GM12878 (cell line): ENCODE measurements around the gene RCN2. TPM values are rescaled to one million over a fixed set of nuclear protein-coding genes. Genes with fewer than 3 reads are reported as not detected.

Experiments
- ATAC-seq: fragments of 200-7000 bp; cut with Tn5 transposase; 3 replicates; pipeline ENCODE4 v1.9.1; 2020; ENCODE audit warnings: mild to moderate bottlenecking, moderate library complexity
- BruUV-seq: library from RNA; stranded (reverse); fragments of 400-500 nt; replicated peaks from 2 replicates; lab custom pipeline; 2021; lab: Mats Ljungman, UMichigan
- CTCF ChIA-PET: fragments of 300-600 bp; sonication (Branson Sonifier 250); formaldehyde crosslinking; extraction: SDS; loops from one replicate; lab custom pipeline; 2021; ENCODE audit warnings: inconsistent platforms; lab: Yijun Ruan, JAX
- POLR2A ChIA-PET: fragments of 350-600 bp; formaldehyde crosslinking; extraction: SDS; loops from one replicate; lab custom pipeline; 2021; ENCODE audit warnings: inconsistent platforms; lab: Charles Lee
- RAD21 ChIA-PET: fragments of 300-600 bp; sonication (Branson Sonifier 250); formaldehyde crosslinking; loops from one replicate; lab custom pipeline; 2023; ENCODE audit warnings: antibody characterized with exemption; ENCODE audit not compliant: unreplicated experiment; lab: Charles Lee
- SMC1A ChIA-PET: fragments of 300-600 bp; sonication (Branson Sonifier 250); formaldehyde crosslinking; loops from one replicate; lab custom pipeline; 2023; ENCODE audit not compliant: unreplicated experiment, uncharacterized antibody; lab: Charles Lee
- DNase-seq: peaks from one replicate; pipeline ENCODE4 v3.0.0-alpha.2; 2011; ENCODE audit warnings: low read depth, low spot score
- FAIRE-seq: peaks from 3 replicates; lab custom pipeline; 2011; peaks lifted over from hg19 to GRCh38; lab: Jason Lieb, UNC
- H2AFZ ChIP-seq: 2 replicates; pipeline ENCODE4 v1.6.0; 2011; ENCODE audit warnings: low read depth, low read length, control low read depth; ENCODE audit not compliant: control insufficient read depth
- H3K27ac ChIP-seq: 2 replicates; pipeline ENCODE4 v1.5.1; 2011; ENCODE audit warnings: control low read depth; ENCODE audit not compliant: control insufficient read depth, insufficient read depth
- H3K27me3 ChIP-seq, 2 experiments: replicated peaks in 1 of 2; 2 replicates each; pipeline versions ENCODE4 v1.6.0 to v1.6.1; 2011; ENCODE audit warnings: low read length in 1 of 2; ENCODE audit not compliant: control insufficient read depth in 2 of 2, insufficient read depth in 2 of 2
- H3K36me3 ChIP-seq, 2 experiments: 2 replicates each; pipeline ENCODE4 v1.5.1; 2011; ENCODE audit warnings: low read length in 1 of 2; ENCODE audit not compliant: control insufficient read depth in 2 of 2, insufficient read depth in 2 of 2
- H3K4me1 ChIP-seq: 2 replicates; pipeline ENCODE4 v1.6.1; 2011; ENCODE audit warnings: mild to moderate bottlenecking, low read length, moderate library complexity, mixed read lengths; ENCODE audit not compliant: control insufficient read depth, insufficient read depth
- H3K4me2 ChIP-seq: 2 replicates; pipeline ENCODE4 v1.6.0; 2011; ENCODE audit warnings: control low read depth; ENCODE audit not compliant: control insufficient read depth, insufficient read depth
- H3K4me3 ChIP-seq: fragments of 200-600 bp; sonication (generic); 2 replicates; pipeline ENCODE4 v1.5.1; 2016
- H3K79me2 ChIP-seq: 2 replicates; pipeline ENCODE4 v1.6.0; 2011; ENCODE audit warnings: low read length; ENCODE audit not compliant: control insufficient read depth, insufficient read depth
- H3K9ac ChIP-seq: 2 replicates; pipeline ENCODE4 v1.8.0; 2011; ENCODE audit warnings: low read length, control low read depth, mixed read lengths; ENCODE audit not compliant: control insufficient read depth, insufficient read depth
- H3K9me3 ChIP-seq: replicated peaks from 3 replicates; pipeline ENCODE4 v1.5.1; 2011; ENCODE audit warnings: mild to moderate bottlenecking, low read length; ENCODE audit not compliant: control insufficient read depth, insufficient read depth
- H4K20me1 ChIP-seq: 2 replicates; pipeline ENCODE4 v1.6.0; 2011; ENCODE audit not compliant: control insufficient read depth, insufficient read depth
- BCL3 ChIP-seq: IDR thresholded peaks from 2 replicates; pipeline ENCODE4 v1.6.1; 2011; ENCODE audit warnings: borderline replicate concordance, low read depth, mild to moderate bottlenecking, moderate library complexity, low read length; ENCODE audit not compliant: insufficient read depth, poor library complexity, severe bottlenecking
- CBX5 ChIP-seq: sonication (generic); IDR thresholded peaks from 2 replicates; pipeline ENCODE4 v1.6.1; 2016; ENCODE audit warnings: low read depth, moderate library complexity, mild to moderate bottlenecking, inconsistent platforms
- CHD2 ChIP-seq: IDR thresholded peaks from 2 replicates; pipeline ENCODE4 v1.6.1; 2011; ENCODE audit warnings: low read depth, low read length, improper control_type of control experiment, borderline replicate concordance
- EED ChIP-seq: sonication (generic); IDR thresholded peaks from 2 replicates; pipeline ENCODE4 v1.6.1; 2016; ENCODE audit warnings: antibody characterized with exemption, low read depth
- FOXM1 ChIP-seq: IDR thresholded peaks from 2 replicates; pipeline ENCODE4 v1.6.1; 2012; ENCODE audit warnings: low read depth, mild to moderate bottlenecking, inconsistent platforms, low read length, moderate library complexity
- IKZF1 ChIP-seq: fragments of 450-650 bp; conservative IDR thresholded peaks from 2 replicates; pipeline ENCODE4 v1.6.1; 2017; ENCODE audit warnings: antibody characterized with exemption, mild to moderate bottlenecking
- KDM1A ChIP-seq: fragments of 200-600 bp; sonication (generic); IDR thresholded peaks from 2 replicates; pipeline ENCODE4 v1.6.1; 2016; ENCODE audit warnings: borderline replicate concordance
- NFYA ChIP-seq: IDR thresholded peaks from 2 replicates; pipeline ENCODE4 v1.6.1; 2011; ENCODE audit warnings: low read depth, mild to moderate bottlenecking, low read length, improper control_type of control experiment, borderline replicate concordance
- PML ChIP-seq: IDR thresholded peaks from 2 replicates; pipeline ENCODE4 v1.6.1; 2012; ENCODE audit warnings: low read length, inconsistent platforms
- RAD51 ChIP-seq: fragments of 450-650 bp; IDR thresholded peaks from 2 replicates; pipeline ENCODE4 v1.6.1; 2016; ENCODE audit warnings: moderate library complexity, mild to moderate bottlenecking, inconsistent platforms
- SMAD5 ChIP-seq: IDR thresholded peaks from 2 replicates; pipeline ENCODE4 v1.6.1; 2016; ENCODE audit warnings: antibody characterized with exemption, low read depth
- SP1 ChIP-seq: IDR thresholded peaks from one replicate; pipeline ENCODE4 v1.6.1; 2011; ENCODE audit warnings: low read depth, low read length
- ZBED1 ChIP-seq: IDR thresholded peaks from 2 replicates; pipeline ENCODE4 v1.6.1; 2016; ENCODE audit warnings: borderline replicate concordance
- ZNF217 ChIP-seq: fragments of 450-650 bp; IDR thresholded peaks from 2 replicates; pipeline ENCODE4 v1.6.1; 2017; ENCODE audit warnings: antibody characterized with exemption, mild to moderate bottlenecking
- WGBS: methylation state at CpG from one replicate; pipeline ENCODE4 v1.1.6; 2016; ENCODE audit warnings: low lambda C conversion rate; ENCODE audit not compliant: insufficient replicate concordance, insufficient coverage; ENCODE audit errors: missing lambda C conversion rate; 5-methylcytosine and 5-hydroxymethylcytosine counted together
- in situ Hi-C: fragments of 300-500 bp; cut with MboI; formaldehyde crosslinking; loops from 9 replicates; pipeline ENCODE4 v1.14.3; 2018; ENCODE audit warnings: mixed read lengths
- intact Hi-C: fragments of 100-400 bp; cut with micrococcal nuclease; formaldehyde crosslinking; loops from one replicate; pipeline ENCODE4 v1.14.2; 2022; ENCODE audit not compliant: unreplicated experiment
- polyA plus RNA-seq, 11 experiments: library from polyadenylated mRNA; depleted of rRNA in 4 of 11; unstranded in 6 of 11; stranded (reverse) in 5 of 11; fragments of >200 nt; fragmentation: Nextera tagmentation in 4 of 11; fragmentation: Illumina TruSeq in 1 of 11; extraction: Ambion mirVana in 4 of 11; extraction: Trizol in 1 of 11; gene quantifications; 1 replicate in 1 of 11; 2 replicates in 10 of 11; pipeline versions ENCODE4 v1.2.1 to v1.2.3, GENCODE V29; 2011 to 2016; ENCODE audit warnings: inconsistent platforms in 2 of 11, missing spikeins in 2 of 11, low read depth in 1 of 11
- total RNA-seq, 4 experiments: library from RNA; depleted of rRNA in 3 of 4; stranded (reverse); fragments of >200 nt in 3 of 4; fragmentation: Illumina TruSeq in 1 of 4; extraction: Trizol in 1 of 4; gene quantifications; 2 replicates each; pipeline versions ENCODE4 v1.2.1 to v1.2.3, GENCODE V29; 2013 to 2021
- TF ChIP-seq, protein P1 (sequence below): fragments of 450-650 bp; IDR thresholded peaks from 2 replicates; pipeline ENCODE4 v1.6.1; 2014; ENCODE audit warnings: mild to moderate bottlenecking
- TF ChIP-seq, protein P2 (sequence below): fragments of 450-650 bp; IDR thresholded peaks from 2 replicates; pipeline ENCODE4 v1.6.1; 2017; ENCODE audit warnings: mild to moderate bottlenecking, moderate library complexity

The RCN2 gene
- total and polyA plus RNA-seq, 10 of the 15 experiments (the other 5 are each of a cell fraction or from before 2014, with no cell fraction given), result 4.9 to 41.0 (median 12.9) TPM

DNA sequence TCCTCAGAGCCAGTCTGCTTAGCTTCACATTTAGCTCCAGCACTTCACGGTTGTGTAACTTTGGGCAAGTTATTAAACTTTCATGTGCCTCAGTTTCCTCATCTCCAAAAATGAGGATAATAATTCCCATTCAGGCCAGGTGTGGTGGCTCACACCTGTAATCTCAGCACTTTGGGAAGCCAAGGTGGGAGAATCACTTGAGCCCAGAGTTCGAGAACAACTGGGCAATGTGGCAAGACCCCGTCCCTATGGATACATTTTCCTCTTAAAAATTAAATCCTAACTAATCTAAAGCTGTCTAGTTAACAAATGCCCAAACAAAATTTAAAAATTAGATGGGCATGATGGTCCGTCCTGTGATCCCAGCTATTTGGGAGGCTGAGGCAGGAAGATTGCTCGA is 7.2 kb downstream of the RCN2 start:
- ChIA-PET RAD21 (interaction anchor here (1.3 to 1.7 kb wide), 2 partner anchors 38 to 92 kb away, joined by 5 read pairs; no protein-coding TSS in a partner anchor), POLR2A (no interaction called here), CTCF (interaction anchor here (0.7 to 1.9 kb wide), 2 partner anchors 35 to 92 kb away, joined by 5 read pairs; no protein-coding TSS in a partner anchor), SMC1A (interaction anchor here (1.2 to 2.0 kb wide), 4 partner anchors 9 to 604 kb away, joined by 4 to 9 read pairs (median 4); no protein-coding TSS in a partner anchor)
- FAIRE-seq, result no peak
- intact Hi-C loops (no loop called here), in situ Hi-C loops (no loop called here)
- Histone ChIP-seq H2AFZ (no peak overlapping the region), H3K9ac (no peak overlapping the region), H3K79me2 (no peaks in the 10 kb centered on the region), H3K4me1 (peaks cover 14% of the 10 kb centered on the region), H3K36me3 (peaks cover 0 to 8% of the 10 kb centered on the region in 2 experiments; a peak in 1 of 4 replicates), H3K27me3 (no peaks in the 10 kb centered on the region), H3K4me3 (no peak overlapping the region), H3K27ac (no peak overlapping the region), H4K20me1 (no peaks in the 10 kb centered on the region), H3K9me3 (no peaks in the 10 kb centered on the region), H3K4me2 (no peak overlapping the region)
- TF ChIP-seq, protein P1, sequence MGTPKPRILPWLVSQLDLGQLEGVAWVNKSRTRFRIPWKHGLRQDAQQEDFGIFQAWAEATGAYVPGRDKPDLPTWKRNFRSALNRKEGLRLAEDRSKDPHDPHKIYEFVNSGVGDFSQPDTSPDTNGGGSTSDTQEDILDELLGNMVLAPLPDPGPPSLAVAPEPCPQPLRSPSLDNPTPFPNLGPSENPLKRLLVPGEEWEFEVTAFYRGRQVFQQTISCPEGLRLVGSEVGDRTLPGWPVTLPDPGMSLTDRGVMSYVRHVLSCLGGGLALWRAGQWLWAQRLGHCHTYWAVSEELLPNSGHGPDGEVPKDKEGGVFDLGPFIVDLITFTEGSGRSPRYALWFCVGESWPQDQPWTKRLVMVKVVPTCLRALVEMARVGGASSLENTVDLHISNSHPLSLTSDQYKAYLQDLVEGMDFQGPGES, result no peak
- no peak for TF ChIP-seq KDM1A
- TF ChIP-seq SMAD5, result no peak
- no peak for TF ChIP-seq CBX5
- no peak for TF ChIP-seq BCL3
- no peak for TF ChIP-seq CHD2
- TF ChIP-seq RAD51, result no peak
- TF ChIP-seq SP1, result no peak
- no peak for TF ChIP-seq FOXM1
- TF ChIP-seq EED, result no peak
- TF ChIP-seq PML, result no peak
- no peak for TF ChIP-seq ZBED1
- TF ChIP-seq, protein P2, sequence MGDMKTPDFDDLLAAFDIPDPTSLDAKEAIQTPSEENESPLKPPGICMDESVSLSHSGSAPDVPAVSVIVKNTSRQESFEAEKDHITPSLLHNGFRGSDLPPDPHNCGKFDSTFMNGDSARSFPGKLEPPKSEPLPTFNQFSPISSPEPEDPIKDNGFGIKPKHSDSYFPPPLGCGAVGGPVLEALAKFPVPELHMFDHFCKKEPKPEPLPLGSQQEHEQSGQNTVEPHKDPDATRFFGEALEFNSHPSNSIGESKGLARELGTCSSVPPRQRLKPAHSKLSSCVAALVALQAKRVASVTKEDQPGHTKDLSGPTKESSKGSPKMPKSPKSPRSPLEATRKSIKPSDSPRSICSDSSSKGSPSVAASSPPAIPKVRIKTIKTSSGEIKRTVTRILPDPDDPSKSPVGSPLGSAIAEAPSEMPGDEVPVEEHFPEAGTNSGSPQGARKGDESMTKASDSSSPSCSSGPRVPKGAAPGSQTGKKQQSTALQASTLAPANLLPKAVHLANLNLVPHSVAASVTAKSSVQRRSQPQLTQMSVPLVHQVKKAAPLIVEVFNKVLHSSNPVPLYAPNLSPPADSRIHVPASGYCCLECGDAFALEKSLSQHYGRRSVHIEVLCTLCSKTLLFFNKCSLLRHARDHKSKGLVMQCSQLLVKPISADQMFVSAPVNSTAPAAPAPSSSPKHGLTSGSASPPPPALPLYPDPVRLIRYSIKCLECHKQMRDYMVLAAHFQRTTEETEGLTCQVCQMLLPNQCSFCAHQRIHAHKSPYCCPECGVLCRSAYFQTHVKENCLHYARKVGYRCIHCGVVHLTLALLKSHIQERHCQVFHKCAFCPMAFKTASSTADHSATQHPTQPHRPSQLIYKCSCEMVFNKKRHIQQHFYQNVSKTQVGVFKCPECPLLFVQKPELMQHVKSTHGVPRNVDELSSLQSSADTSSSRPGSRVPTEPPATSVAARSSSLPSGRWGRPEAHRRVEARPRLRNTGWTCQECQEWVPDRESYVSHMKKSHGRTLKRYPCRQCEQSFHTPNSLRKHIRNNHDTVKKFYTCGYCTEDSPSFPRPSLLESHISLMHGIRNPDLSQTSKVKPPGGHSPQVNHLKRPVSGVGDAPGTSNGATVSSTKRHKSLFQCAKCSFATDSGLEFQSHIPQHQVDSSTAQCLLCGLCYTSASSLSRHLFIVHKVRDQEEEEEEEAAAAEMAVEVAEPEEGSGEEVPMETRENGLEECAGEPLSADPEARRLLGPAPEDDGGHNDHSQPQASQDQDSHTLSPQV, result no peak
- no peak for TF ChIP-seq NFYA
- TF ChIP-seq ZNF217, result no peak
- TF ChIP-seq IKZF1, result no peak
- BruUV-seq, result no TSS peak
- DNase-seq, result no peak
- ATAC-seq, result no peak
- 98% methylated on average over 5 of the region's 5 CpGs for WGBS
